DND-41 (cell line): Measurements from ENCODE around the gene DHRSX.

Experiments used
- ATAC-seq: fragments of 200-7000 bp; cut with Tn5 transposase; 3 replicates; pipeline ENCODE4 v1.9.1; 2021; ENCODE audit warnings: low read depth; ENCODE audit not compliant: insufficient read depth
- DNase-seq: peaks from one replicate; pipeline ENCODE4 v3.0.0-alpha.2; 2020
- H2AFZ ChIP-seq: 2 replicates; pipeline ENCODE4 v1.6.0; 2012; ENCODE audit warnings: low read depth, low read length
- H3K27ac ChIP-seq: 2 replicates; pipeline ENCODE4 v1.5.1; 2012; ENCODE audit warnings: low read length, inconsistent platforms
- H3K27me3 ChIP-seq: fragments of 200-600 bp; sonication (generic); 2 replicates; pipeline ENCODE4 v1.6.0; 2012; ENCODE audit warnings: low read length, mild to moderate bottlenecking, inconsistent platforms; ENCODE audit not compliant: insufficient read depth, poor library complexity
- H3K36me3 ChIP-seq: 2 replicates; pipeline ENCODE4 v1.5.1; 2012; ENCODE audit warnings: low read length, inconsistent platforms; ENCODE audit not compliant: insufficient read depth
- H3K4me1 ChIP-seq: 2 replicates; pipeline ENCODE4 v1.5.1; 2012; ENCODE audit warnings: mild to moderate bottlenecking, low read length; ENCODE audit not compliant: insufficient read depth
- H3K4me2 ChIP-seq: 2 replicates; pipeline ENCODE4 v1.6.0; 2012; ENCODE audit warnings: mild to moderate bottlenecking, moderate library complexity, low read length, inconsistent platforms; ENCODE audit not compliant: insufficient read depth
- H3K4me3 ChIP-seq, 2 experiments: fragments of 200-600 bp in 1 of 2; shearing (Covaris generic) in 1 of 2; 2 replicates each; pipeline ENCODE4 v1.5.1; 2012 to 2016; ENCODE audit warnings: inconsistent platforms in 2 of 2, low read length in 2 of 2, mild to moderate bottlenecking in 2 of 2, low read depth in 1 of 2, moderate library complexity in 1 of 2
- H3K79me2 ChIP-seq: 2 replicates; pipeline ENCODE4 v1.6.0; 2012; ENCODE audit warnings: low read length, inconsistent platforms; ENCODE audit not compliant: insufficient read depth
- H3K9ac ChIP-seq: 2 replicates; pipeline ENCODE4 v1.6.0; 2012; ENCODE audit warnings: low read depth, mild to moderate bottlenecking, inconsistent platforms, low read length, moderate library complexity
- H3K9me3 ChIP-seq: 2 replicates; pipeline ENCODE4 v1.5.1; 2012; ENCODE audit warnings: low read length, moderate library complexity, mild to moderate bottlenecking, inconsistent platforms; ENCODE audit not compliant: insufficient read depth, severe bottlenecking
- H4K20me1 ChIP-seq: 2 replicates; pipeline ENCODE4 v1.6.0; 2012; ENCODE audit warnings: low read length; ENCODE audit not compliant: insufficient read depth
- EZH2 ChIP-seq: IDR thresholded peaks from 3 replicates; pipeline ENCODE4 v1.6.1; 2012; ENCODE audit warnings: borderline replicate concordance, low read depth, mild to moderate bottlenecking, moderate library complexity, low read length, inconsistent platforms; ENCODE audit not compliant: severe bottlenecking
- TF ChIP-seq, protein P1 (sequence below): IDR thresholded peaks from 2 replicates; pipeline ENCODE4 v1.5.1; 2012; ENCODE audit warnings: borderline replicate concordance, low read length, moderate library complexity, mild to moderate bottlenecking; ENCODE audit not compliant: poor library complexity, severe bottlenecking; ENCODE audit errors: extremely low read depth

DHRSX gene

GRCh38 chrX:2408856-2409255, 91.9 kb downstream of the DHRSX start:
- Histone ChIP-seq H4K20me1 (no peaks in the 10 kb centered on the region), H3K27ac (no peak overlapping the region), H3K79me2 (no peaks in the 10 kb centered on the region), H3K4me1 (no peaks in the 10 kb centered on the region), H3K4me2 (no peak overlapping the region), H3K9ac (no peak overlapping the region), H3K9me3 (peaks cover 8% of the 10 kb centered on the region), H3K36me3 (peaks cover 18% of the 10 kb centered on the region), H3K27me3 (no peaks in the 10 kb centered on the region), H2AFZ (no peak overlapping the region), H3K4me3 (no peak overlapping the region)
- no peak for DNase-seq
- no peak for ATAC-seq
- TF ChIP-seq EZH2 = no peak
- TF ChIP-seq, protein P1, sequence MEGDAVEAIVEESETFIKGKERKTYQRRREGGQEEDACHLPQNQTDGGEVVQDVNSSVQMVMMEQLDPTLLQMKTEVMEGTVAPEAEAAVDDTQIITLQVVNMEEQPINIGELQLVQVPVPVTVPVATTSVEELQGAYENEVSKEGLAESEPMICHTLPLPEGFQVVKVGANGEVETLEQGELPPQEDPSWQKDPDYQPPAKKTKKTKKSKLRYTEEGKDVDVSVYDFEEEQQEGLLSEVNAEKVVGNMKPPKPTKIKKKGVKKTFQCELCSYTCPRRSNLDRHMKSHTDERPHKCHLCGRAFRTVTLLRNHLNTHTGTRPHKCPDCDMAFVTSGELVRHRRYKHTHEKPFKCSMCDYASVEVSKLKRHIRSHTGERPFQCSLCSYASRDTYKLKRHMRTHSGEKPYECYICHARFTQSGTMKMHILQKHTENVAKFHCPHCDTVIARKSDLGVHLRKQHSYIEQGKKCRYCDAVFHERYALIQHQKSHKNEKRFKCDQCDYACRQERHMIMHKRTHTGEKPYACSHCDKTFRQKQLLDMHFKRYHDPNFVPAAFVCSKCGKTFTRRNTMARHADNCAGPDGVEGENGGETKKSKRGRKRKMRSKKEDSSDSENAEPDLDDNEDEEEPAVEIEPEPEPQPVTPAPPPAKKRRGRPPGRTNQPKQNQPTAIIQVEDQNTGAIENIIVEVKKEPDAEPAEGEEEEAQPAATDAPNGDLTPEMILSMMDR = no peak

- Histone ChIP-seq H4K20me1 (0 out of 2 replicates have a peak, but pooled peaks cover 2% of the 10 kb centered on the region), H3K4me2 (no peak overlapping the region), H3K36me3 (peaks cover 18% of the 10 kb centered on the region), H3K4me3 (no peak overlapping the region), H3K9ac (no peak overlapping the region), H3K4me1 (no peaks in the 10 kb centered on the region), H3K27ac (no peak overlapping the region), H3K27me3 (no peaks in the 10 kb centered on the region), H2AFZ (no peak overlapping the region), H3K9me3 (peaks cover 8% of the 10 kb centered on the region), H3K79me2 (no peaks in the 10 kb centered on the region)
- no peak for ATAC-seq
- no peak for DNase-seq
- TF ChIP-seq, protein P1 = no peak
- no peak for TF ChIP-seq EZH2
These were observed 93.8 kb downstream of the DHRSX start for GRCh38 chrX:2406891-2407518.

DNA sequence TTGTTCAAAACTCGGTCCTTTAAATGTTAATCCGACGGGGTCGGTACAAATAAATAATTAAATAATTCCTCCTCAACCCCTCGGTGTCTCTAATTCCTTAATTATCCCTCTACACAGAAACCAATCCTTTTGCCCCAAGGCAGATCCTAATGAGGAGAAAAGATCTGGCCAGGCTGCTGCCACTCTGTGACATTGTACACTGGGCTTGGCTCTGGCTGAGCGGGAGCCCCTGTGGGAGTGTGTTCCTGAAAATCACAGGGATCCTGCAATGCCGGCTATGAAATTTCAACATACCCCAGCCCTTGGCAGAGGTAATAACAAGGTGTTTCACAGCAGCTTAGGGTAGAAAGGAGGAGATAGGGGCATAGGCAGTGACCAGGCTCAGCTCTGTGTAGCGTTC, 96.0 kb downstream of the DHRSX start:
- no peak for ATAC-seq
- H2AFZ ChIP-seq = no peak overlapping the region
- H3K4me3 ChIP-seq = no peak overlapping the region
- DNase-seq = no peak
- no peak overlapping the region for H3K27ac ChIP-seq
- TF ChIP-seq, protein P1 = no peak
- TF ChIP-seq EZH2 = no peak
- H4K20me1 ChIP-seq = 0 out of 2 replicates have a peak, but pooled peaks cover 2% of the 10 kb centered on the region
- peaks cover 8% of the 10 kb centered on the region for H3K9me3 ChIP-seq
- H3K4me1 ChIP-seq = no peaks in the 10 kb centered on the region
- no peaks in the 10 kb centered on the region for H3K27me3 ChIP-seq
- no peaks in the 10 kb centered on the region for H3K79me2 ChIP-seq
- no peak overlapping the region for H3K9ac ChIP-seq
- H3K36me3 ChIP-seq = peaks cover 18% of the 10 kb centered on the region
- H3K4me2 ChIP-seq = no peak overlapping the region

- Histone ChIP-seq H3K4me2 (no peak overlapping the region), H3K27ac (no peak overlapping the region), H3K9ac (no peak overlapping the region), H3K4me1 (no peaks in the 10 kb centered on the region), H3K79me2 (no peaks in the 10 kb centered on the region), H2AFZ (no peak overlapping the region), H3K4me3 (no peak overlapping the region), H4K20me1 (0 out of 2 replicates have a peak, but pooled peaks cover 2% of the 10 kb centered on the region), H3K36me3 (peaks cover 9% of the 10 kb centered on the region), H3K9me3 (peaks cover 4% of the 10 kb centered on the region), H3K27me3 (no peaks in the 10 kb centered on the region)
- ATAC-seq = no peak
- TF ChIP-seq, protein P1 = no peak
- TF ChIP-seq EZH2 = no peak
- DNase-seq = no peak
These were observed 98.5 kb downstream of the DHRSX start for GRCh38 chrX:2402361-2402690.
